Common myeloid progenitor, CD34-positive (primary cell): ENCODE results near the gene PARP8.
A peak's percentile ranks its signal among the peaks of the same experiment; 100 is the strongest.

ENCODE experiments used
- CTCF ChIA-PET: fragments of 350-600 bp; sonication (Branson Sonifier 250); formaldehyde crosslinking; loops from one replicate; lab custom pipeline; 2021; ENCODE audit warnings: antibody characterized with exemption; lab: Charles Lee
- POLR2A ChIA-PET: fragments of 350-600 bp; sonication (Branson Sonifier 250); formaldehyde crosslinking; loops from one replicate; lab custom pipeline; 2021; ENCODE audit warnings: antibody characterized with exemption; lab: Charles Lee
- DNase-seq, 3 donors: peaks; one replicate each; pipeline versions ENCODE4 v3.0.0 to v3.0.0-alpha.2; 2013
- H3K27ac ChIP-seq, 2 experiments: 1 replicate in 1 of 2; 2 replicates in 1 of 2; pipeline ENCODE4 v1.7.0; 2013; ENCODE audit warnings: inconsistent platforms in 2 of 2, low read length in 2 of 2, mild to moderate bottlenecking in 2 of 2, low read depth in 1 of 2, moderate library complexity in 1 of 2; ENCODE audit not compliant: severe bottlenecking in 2 of 2, insufficient read depth in 1 of 2, poor library complexity in 1 of 2
- H3K27me3 ChIP-seq, 5 experiments: replicated peaks in 2 of 5; 1 replicate in 3 of 5; 2 replicates in 2 of 5; pipeline versions ENCODE4 v1.6.1 to v1.7.0; 2013; ENCODE audit warnings: low read length in 4 of 5, mild to moderate bottlenecking in 2 of 5, moderate library complexity in 2 of 5, inconsistent platforms in 1 of 5; ENCODE audit not compliant: insufficient read depth in 5 of 5, control insufficient read depth in 4 of 5
- H3K36me3 ChIP-seq, 4 experiments: 1 replicate in 2 of 4; 2 replicates in 2 of 4; pipeline versions ENCODE4 v1.6.1 to v1.7.0; 2013; ENCODE audit warnings: low read length in 3 of 4, control low read depth in 1 of 4, mild to moderate bottlenecking in 1 of 4; ENCODE audit not compliant: control insufficient read depth in 4 of 4, insufficient read depth in 4 of 4
- H3K4me1 ChIP-seq, 4 experiments: 1 replicate in 3 of 4; 2 replicates in 1 of 4; pipeline versions ENCODE4 v1.6.1 to v1.7.1; 2013; ENCODE audit warnings: low read length in 3 of 4, mild to moderate bottlenecking in 3 of 4, control low read depth in 1 of 4, inconsistent platforms in 1 of 4, moderate library complexity in 1 of 4; ENCODE audit not compliant: control insufficient read depth in 4 of 4, insufficient read depth in 4 of 4; ENCODE audit errors: control extremely low read depth in 1 of 4
- H3K4me3 ChIP-seq, 7 experiments: 1 replicate in 4 of 7; 2 replicates in 3 of 7; pipeline versions ENCODE4 v1.5.1 to v1.7.0; 2013; ENCODE audit warnings: mild to moderate bottlenecking in 7 of 7, low read length in 6 of 7, moderate library complexity in 6 of 7, inconsistent platforms in 2 of 7, low read depth in 2 of 7, control low read depth in 1 of 7; ENCODE audit not compliant: insufficient read depth in 4 of 7, control insufficient read depth in 1 of 7; ENCODE audit errors: extremely low read depth in 1 of 7
- H3K9me3 ChIP-seq, 5 experiments: 1 replicate in 4 of 5; 2 replicates in 1 of 5; pipeline versions ENCODE4 v1.6.1 to v1.7.1; 2013; ENCODE audit warnings: low read length in 4 of 5, mild to moderate bottlenecking in 2 of 5, inconsistent platforms in 1 of 5, low read depth in 1 of 5, moderate library complexity in 1 of 5; ENCODE audit not compliant: control insufficient read depth in 4 of 5, insufficient read depth in 2 of 5; ENCODE audit errors: control extremely low read depth in 1 of 5
- WGBS: methylation state at CpG from one replicate; pipeline ENCODE4 v1.1.5; 2013; ENCODE audit not compliant: insufficient coverage; 5-methylcytosine and 5-hydroxymethylcytosine counted together

Gene PARP8

DNA sequence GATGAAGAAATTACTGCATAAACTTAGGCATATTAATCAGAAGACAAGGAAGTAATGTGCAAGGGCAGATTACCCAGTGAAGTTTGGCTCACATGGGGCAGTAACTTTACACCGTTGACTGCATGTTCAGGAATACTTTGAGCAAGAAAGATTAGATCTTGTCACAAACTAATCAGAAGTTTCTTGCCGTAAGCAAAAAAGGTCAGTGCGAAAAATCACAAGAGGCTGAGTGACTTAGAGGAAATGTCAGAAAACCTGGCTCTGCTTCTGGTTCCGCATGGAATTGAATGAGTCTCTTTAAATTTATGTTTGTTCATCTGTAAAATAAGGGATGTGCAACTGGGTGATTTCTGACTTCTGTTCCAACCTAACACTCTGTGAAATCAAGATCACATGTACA lies 64.4 kb downstream of the PARP8 start:
- Histone ChIP-seq H3K27me3 (no peaks in the 10 kb centered on the region), H3K9me3 (no peaks in the 10 kb centered on the region), H3K27ac (no peak overlapping the region), H3K4me1 (peaks cover 0 to 12% (median 4%) of the 10 kb centered on the region in 4 experiments), H3K4me3 (no peak overlapping the region), H3K36me3 (no peaks in the 10 kb centered on the region)
- 69% methylated on average over 4 of the region's 4 CpGs for WGBS
- DNase-seq, result peak in 1 of 3 donors; percentile 63
- CTCF ChIA-PET, result interaction anchor here (1.9 kb wide), 2 partner anchors 10 to 12 kb away, joined by 5 read pairs; no protein-coding TSS in a partner anchor
- POLR2A ChIA-PET, result no interaction called here

DNA sequence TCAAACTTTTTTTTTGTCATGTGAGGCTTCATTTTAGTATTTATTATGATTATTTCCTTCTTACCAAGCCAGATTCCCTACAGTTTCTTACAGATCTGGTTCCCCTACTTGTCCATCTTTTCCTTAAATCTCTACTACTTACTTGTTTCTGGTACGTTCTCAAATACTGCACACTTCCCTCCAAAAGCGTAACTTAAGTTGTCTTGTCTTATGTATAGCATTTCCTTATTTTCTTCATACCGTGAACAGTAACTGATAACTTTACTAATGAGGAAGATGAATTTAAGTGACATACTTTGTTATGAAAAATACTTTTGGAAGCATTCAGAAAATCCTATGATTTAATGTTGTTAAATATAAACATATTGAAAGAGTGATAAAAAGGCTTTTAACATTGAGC lies 67.3 kb downstream of the PARP8 start:
- ChIA-PET POLR2A (no interaction called here), CTCF (interaction anchor here (1.0 to 1.4 kb wide), 4 partner anchors 7 to 18 kb away, joined by 3 to 4 read pairs (median 3); no protein-coding TSS in a partner anchor)
- WGBS, result 80% methylated on average over 1 of the region's 3 CpGs
- H3K4me1 ChIP-seq, result no peaks in the 10 kb centered on the region
- no peaks in the 10 kb centered on the region for H3K36me3 ChIP-seq
- H3K9me3 ChIP-seq, result no peaks in the 10 kb centered on the region
- no peak overlapping the region for H3K4me3 ChIP-seq
- H3K27me3 ChIP-seq, result no peaks in the 10 kb centered on the region
- no peak for DNase-seq
- H3K27ac ChIP-seq, result no peak overlapping the region

DNA sequence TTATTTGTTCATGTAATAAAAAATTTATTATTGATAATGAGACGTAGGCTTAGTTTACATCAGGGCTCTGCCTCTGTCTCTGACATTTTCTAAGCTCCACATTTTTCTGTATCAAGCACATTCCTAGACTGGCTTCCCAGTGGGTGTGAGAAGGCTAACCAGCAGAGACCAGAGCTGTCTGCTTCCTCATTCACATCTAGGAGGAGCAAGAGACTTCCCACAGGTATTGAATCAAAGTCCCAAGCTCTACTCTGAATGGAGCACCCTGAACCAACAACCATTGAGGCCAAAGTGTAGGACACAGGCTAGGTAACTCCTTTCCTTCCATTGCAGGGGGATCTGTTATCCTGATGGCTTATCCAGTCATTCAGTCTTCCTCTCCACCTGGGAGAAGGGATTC lies 72.4 kb downstream of the PARP8 start:
- Histone ChIP-seq H3K36me3 (no peaks in the 10 kb centered on the region), H3K9me3 (no peaks in the 10 kb centered on the region), H3K27me3 (no peaks in the 10 kb centered on the region), H3K4me3 (no peak overlapping the region), H3K4me1 (peaks cover 0 to under 1% (median 0%) of the 10 kb centered on the region in 4 experiments), H3K27ac (no peak overlapping the region)
- no peak for DNase-seq
- ChIA-PET CTCF (interaction anchor here (0.9 to 2.1 kb wide), 6 partner anchors 9 to 28 kb away, joined by 3 to 12 read pairs (median 3); no protein-coding TSS in a partner anchor), POLR2A (no interaction called here)
- WGBS, result no CpG with 5 or more reads among the region's 1 CpG

DNA sequence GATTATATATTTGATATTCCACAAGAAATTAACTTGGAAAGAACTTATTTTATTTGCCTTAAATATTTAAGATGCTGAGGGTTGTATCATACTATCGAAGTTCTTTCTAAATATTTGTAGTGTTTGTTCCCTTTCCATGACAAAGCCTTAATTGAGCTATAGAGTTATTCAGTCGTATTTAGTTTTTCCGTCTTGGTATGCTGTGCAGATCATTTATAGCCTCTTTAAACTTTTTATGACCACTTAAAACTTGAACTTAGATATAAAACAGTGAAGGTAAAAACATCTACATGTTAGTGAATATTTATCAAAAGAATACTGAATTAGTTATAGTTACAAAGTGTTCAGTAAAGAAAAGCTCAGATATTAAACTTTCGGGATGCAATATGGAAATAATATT lies 74.4 kb downstream of the PARP8 start:
- Histone ChIP-seq H3K36me3 (peaks cover 0 to 3% (median 0%) of the 10 kb centered on the region in 4 experiments), H3K4me1 (peaks cover 3 to 15% (median 10%) of the 10 kb centered on the region in 4 experiments), H3K9me3 (no peaks in the 10 kb centered on the region), H3K27me3 (no peaks in the 10 kb centered on the region), H3K4me3 (no peak overlapping the region), H3K27ac (no peak overlapping the region)
- CTCF ChIA-PET, result interaction anchor here (1.4 to 1.9 kb wide), 3 partner anchors 8 to 17 kb away, joined by 3 to 5 read pairs (median 3); no protein-coding TSS in a partner anchor
- WGBS, result no CpG with 5 or more reads among the region's 4 CpGs
- POLR2A ChIA-PET, result no interaction called here
- DNase-seq, result no peak

DNA sequence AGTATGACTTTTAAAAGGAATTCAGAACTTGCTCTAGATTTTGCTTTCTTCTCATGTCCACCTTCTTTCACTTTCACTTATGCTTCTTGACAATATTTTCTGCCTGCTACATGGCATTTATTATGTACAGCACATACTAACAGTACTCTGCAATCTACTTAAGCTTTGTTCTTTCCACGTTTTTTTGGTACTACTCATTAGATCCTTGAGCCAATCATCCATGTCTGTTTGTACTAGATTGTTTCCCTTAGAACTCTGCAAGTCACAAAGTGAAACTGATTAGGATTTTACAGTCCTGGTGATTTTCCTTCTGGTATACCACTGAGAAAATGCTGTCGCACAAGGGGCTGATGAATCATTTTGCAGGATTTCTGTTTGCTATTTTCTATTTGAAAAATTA lies 78.3 kb downstream of the PARP8 start:
- peak overlapping the region in 6 of 7 experiments; percentile 51 to 78 (median 64) for H3K4me3 ChIP-seq
- peak overlapping the region; percentile 27 to 31 for H3K27ac ChIP-seq
- ChIA-PET POLR2A (no interaction called here), CTCF (interaction anchor here (1.2 to 2.0 kb wide), 3 partner anchors 8 to 26 kb away, joined by 3 to 4 read pairs (median 4); no protein-coding TSS in a partner anchor)
- DNase-seq, result peak; percentile 22 to 72 (median 44)
- WGBS, result 0% methylated on average over 1 of the region's 2 CpGs
- H3K4me1 ChIP-seq, result peaks cover 6 to 17% (median 10%) of the 10 kb centered on the region in 4 experiments
- H3K36me3 ChIP-seq, result peaks cover 0 to 3% (median 0%) of the 10 kb centered on the region in 4 experiments
- no peaks in the 10 kb centered on the region for H3K27me3 ChIP-seq
- no peaks in the 10 kb centered on the region for H3K9me3 ChIP-seq

DNA sequence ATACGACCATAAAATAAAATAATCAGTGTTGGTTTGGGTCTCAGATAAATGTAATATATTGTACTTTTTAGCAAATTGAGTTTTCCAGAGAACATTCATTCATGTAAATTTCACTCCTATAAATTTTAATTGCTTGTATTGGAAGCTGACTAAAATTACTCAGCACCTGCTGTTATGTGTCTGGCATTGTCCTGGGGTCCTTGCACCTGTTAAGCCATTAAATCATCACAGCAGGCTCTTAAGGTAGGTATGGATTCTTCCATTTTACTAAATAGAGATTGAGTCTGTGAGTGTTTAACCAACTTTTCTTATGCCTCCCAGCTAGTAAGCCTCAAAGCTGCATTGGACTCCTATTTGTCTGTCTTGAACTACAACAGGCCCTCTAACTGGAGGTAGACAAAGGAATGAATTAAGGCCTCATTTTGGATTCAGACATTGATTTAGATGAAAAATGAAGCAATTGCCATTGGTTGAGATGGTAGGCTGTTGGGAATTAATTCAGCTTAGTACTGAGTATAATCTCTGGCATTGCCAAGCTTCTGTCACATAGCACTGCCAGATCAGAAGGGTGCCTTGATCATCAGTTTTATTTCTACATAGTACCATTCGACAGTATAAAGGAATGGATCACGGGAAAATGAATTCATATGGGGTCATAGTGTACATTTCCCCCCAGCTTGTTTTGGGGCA lies 78.9 kb downstream of the PARP8 start:
- Histone ChIP-seq H3K27ac (peak overlapping the region; percentile 27 to 31), H3K4me3 (peak overlapping the region in 4 of 7 experiments; percentile 51 to 78 (median 68)), H3K36me3 (peaks cover 0 to 3% (median 0%) of the 10 kb centered on the region in 4 experiments), H3K27me3 (no peaks in the 10 kb centered on the region), H3K4me1 (peaks cover 6 to 22% (median 10%) of the 10 kb centered on the region in 4 experiments), H3K9me3 (no peaks in the 10 kb centered on the region)
- no peak for DNase-seq
- 100% methylated on average over 1 of the region's 3 CpGs for WGBS
- CTCF ChIA-PET, result interaction anchor here (1.2 to 2.0 kb wide), 3 partner anchors 8 to 27 kb away, joined by 3 to 4 read pairs (median 4); no protein-coding TSS in a partner anchor
- POLR2A ChIA-PET, result no interaction called here

DNA sequence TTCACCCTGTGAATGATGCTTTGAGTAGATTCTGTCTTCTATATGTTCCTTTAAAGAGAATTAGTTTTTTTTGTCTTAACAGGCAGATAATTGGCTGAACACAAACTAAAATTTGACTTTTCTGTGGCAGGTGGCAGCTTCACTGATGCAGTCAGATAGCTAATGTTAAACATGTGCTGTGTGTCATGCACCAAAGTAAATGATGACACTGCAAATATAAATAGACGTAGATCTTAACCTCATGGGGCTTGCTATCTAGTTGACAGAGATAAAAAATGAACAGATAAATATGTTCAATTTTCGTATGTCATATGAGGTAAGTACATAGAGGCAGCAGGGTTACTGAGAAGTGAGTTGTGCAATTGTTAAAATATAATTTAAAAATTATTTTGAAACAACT lies 82.7 kb downstream of the PARP8 start:
- WGBS, result 100% methylated on average over 1 of the region's 2 CpGs
- peaks cover 6 to 18% (median 9%) of the 10 kb centered on the region in 4 experiments for H3K4me1 ChIP-seq
- CTCF ChIA-PET, result interaction anchor here (0.9 to 2.4 kb wide), 2 partner anchors 10 to 25 kb away, joined by 3 to 5 read pairs; no protein-coding TSS in a partner anchor
- H3K36me3 ChIP-seq, result peaks cover 0 to 3% (median 0%) of the 10 kb centered on the region in 4 experiments
- POLR2A ChIA-PET, result no interaction called here
- no peaks in the 10 kb centered on the region for H3K9me3 ChIP-seq
- H3K4me3 ChIP-seq, result no peak overlapping the region
- H3K27ac ChIP-seq, result no peak overlapping the region
- no peaks in the 10 kb centered on the region for H3K27me3 ChIP-seq
- DNase-seq, result no peak
